ENCODE measurements around the gene RPL3.

- TF ChIP-seq CTCF (optimal IDR thresholded peaks at IDR 0.05 in 1 of 3, IDR thresholded peaks at IDR 0.05 in 1 of 3, conservative IDR thresholded peaks at IDR 0.05 in 1 of 3; ENCODE audit: extremely low read depth in 1 of 3, insufficient read depth in 2 of 3, low read length in 3 of 3) (no peak), EZH2 (IDR thresholded peaks at IDR 0.05; ENCODE audit: low read length) (no peak)
Observed at GRCh38 chr22:39352306-39352891, 33.0 kb upstream of the RPL3 start.
